RPMI8226 (cell line): Measurements from ENCODE around the gene RBM47.
"Not testable (repeated sequence)": the region's sequence is repeated elsewhere in the genome, so short reads cannot be mapped to it uniquely, and the experiment has no call there.

ENCODE experiments used
- DNase-seq: peaks from one replicate; pipeline ENCODE4 v3.0.0-alpha.2; 2015

The RBM47 gene

GRCh38 chr4:40559585-40560465 lies 69.8 kb downstream of the RBM47 start:
- peak; percentile 71 for DNase-seq

- no peak for DNase-seq
Observed at GRCh38 chr4:40557736-40558135, 71.9 kb downstream of the RBM47 start.

GRCh38 chr4:40555176-40555900 lies 74.3 kb downstream of the RBM47 start:
- DNase-seq: no peak

- DNase-seq: not testable (repeated sequence)
Observed at GRCh38 chr4:40554641-40555040, 75.0 kb downstream of the RBM47 start.

- DNase-seq: no peak
Observed at GRCh38 chr4:40553995-40554394, 75.7 kb downstream of the RBM47 start.

GRCh38 chr4:40552536-40552935 lies 77.1 kb downstream of the RBM47 start:
- no peak for DNase-seq

- not testable (repeated sequence) for DNase-seq
Observed at GRCh38 chr4:40551568-40552136, 78.0 kb downstream of the RBM47 start.

GRCh38 chr4:40550948-40551462 lies 78.7 kb downstream of the RBM47 start:
- peak; percentile 57 for DNase-seq

- DNase-seq: no peak
Observed at GRCh38 chr4:40550196-40550595, 79.5 kb downstream of the RBM47 start.

GRCh38 chr4:40548256-40548655 lies 81.4 kb downstream of the RBM47 start:
- DNase-seq: no peak

GRCh38 chr4:40547789-40548132 lies 81.9 kb downstream of the RBM47 start:
- no peak for DNase-seq

- no peak for DNase-seq
Observed at GRCh38 chr4:40546969-40547788, 82.5 kb downstream of the RBM47 start.

- no peak for DNase-seq
Observed at GRCh38 chr4:40546506-40546905, 83.2 kb downstream of the RBM47 start.

- DNase-seq: not testable (repeated sequence)
Observed at GRCh38 chr4:40545487-40545886, 84.2 kb downstream of the RBM47 start.

- DNase-seq: no peak
Observed at GRCh38 chr4:40544221-40544620, 85.4 kb downstream of the RBM47 start.

GRCh38 chr4:40540800-40541199 lies 88.9 kb downstream of the RBM47 start:
- no peak for DNase-seq

- no peak for DNase-seq
Observed at GRCh38 chr4:40536032-40536431, 93.6 kb downstream of the RBM47 start.

- no peak for DNase-seq
Observed at GRCh38 chr4:40531636-40532023, 98.0 kb downstream of the RBM47 start.

- no peak for DNase-seq
Observed at GRCh38 chr4:40530961-40531635, 98.6 kb downstream of the RBM47 start.

- no peak for DNase-seq
Observed at GRCh38 chr4:40526741-40527140, 102.9 kb downstream of the RBM47 start.

GRCh38 chr4:40525752-40526598 lies 103.7 kb downstream of the RBM47 start:
- no peak for DNase-seq
